Heart left ventricle (tissue), 16 donors: ENCODE measurements around the gene STRADA. TPM values are rescaled to one million over a fixed set of nuclear protein-coding genes. Genes with fewer than 3 reads are reported as not detected.
A peak's percentile ranks its signal among the peaks of the same experiment; 100 is the strongest.

Experiments
- ATAC-seq, 4 donors: fragments of 200-7000 bp; cut with Tn5 transposase; one replicate each; pipeline ENCODE4 v1.9.1; 2020 to 2022; ENCODE audit warnings: moderate library complexity in 4 of 4, mild to moderate bottlenecking in 3 of 4, moderate number of reproducible peaks in 1 of 4
- DNase-seq, 5 donors: peaks; one replicate each; pipeline ENCODE4 v3.0.0-alpha.2; 2020
- H3K27ac ChIP-seq, 12 donors: fragments of 200-600 bp; sonication (generic) in 4 of 12; one replicate each; pipeline versions ENCODE4 v1.5.0 to v1.8.0; 2016 to 2022; ENCODE audit warnings: mild to moderate bottlenecking in 2 of 12
- H3K27me3 ChIP-seq, 9 donors: fragments of 200-600 bp; sonication (generic) in 2 of 9; one replicate each; pipeline versions ENCODE4 v1.5.1 to v1.8.0; 2016 to 2022; ENCODE audit warnings: mild to moderate bottlenecking in 3 of 9
- H3K36me3 ChIP-seq, 9 donors: fragments of 200-600 bp; sonication (generic) in 2 of 9; one replicate each; pipeline versions ENCODE4 v1.5.0 to v1.8.0; 2018 to 2022; ENCODE audit warnings: mild to moderate bottlenecking in 2 of 9
- H3K4me1 ChIP-seq, 12 donors: fragments of 200-600 bp; sonication (generic) in 4 of 12; one replicate each; pipeline versions ENCODE4 v1.5.0 to v1.8.0; 2016 to 2022; ENCODE audit warnings: mild to moderate bottlenecking in 3 of 12
- H3K4me3 ChIP-seq, 12 donors: fragments of 200-600 bp; sonication (generic) in 4 of 12; one replicate each; pipeline versions ENCODE4 v1.5.0 to v1.8.0; 2017 to 2022; ENCODE audit warnings: mild to moderate bottlenecking in 9 of 12, moderate library complexity in 4 of 12
- H3K9me3 ChIP-seq, 12 donors: fragments of 200-600 bp; sonication (generic) in 4 of 12; one replicate each; pipeline versions ENCODE4 v1.5.0 to v1.8.0; 2016 to 2022; ENCODE audit warnings: mild to moderate bottlenecking in 1 of 12
- POLR2A ChIP-seq, 2 donors: fragments of 450-650 bp; IDR thresholded peaks; one replicate each; pipeline ENCODE4 v1.6.1; 2017; ENCODE audit warnings: antibody characterized with exemption in 2 of 2, mild to moderate bottlenecking in 2 of 2, moderate library complexity in 2 of 2
- WGBS, 4 donors: extraction: QIAGEN DNeasy Blood & Tissue Kit in 2 of 4; methylation state at CpG; one replicate each; pipeline versions ENCODE4 v1.1.5 to v1.1.7; 2013 to 2018; 5-methylcytosine and 5-hydroxymethylcytosine counted together
- intact Hi-C, 10 donors: fragments of 100-400 bp; cut with DNase I; formaldehyde crosslinking; loops; one replicate each; pipeline versions ENCODE4 v1.11.1 to v1.14.2; 2022
- polyA plus RNA-seq, 2 donors: library from polyadenylated mRNA; stranded (reverse); fragments of 200-250 nt; gene quantifications; one replicate each; pipeline ENCODE4 v1.2.3, GENCODE V29; 2013
- total RNA-seq, 9 donors: library from RNA; depleted of rRNA in 2 of 9; stranded (reverse); fragments of >200 nt in 2 of 9; fragmentation: NEBNext Ultra II Directional in 3 of 9; extraction: Animal tissue kit (Norgen Biotek cat#: 25700) in 3 of 9; gene quantifications; one replicate each; pipeline versions ENCODE4 v1.1.0 to v1.2.4, GENCODE V29; 2016 to 2023
- TF ChIP-seq, protein P1 (sequence below), 12 donors: fragments of 200-600 bp; sonication (generic) in 4 of 12; IDR thresholded peaks; one replicate each; pipeline versions ENCODE4 v1.5.0 to v1.8.0; 2018 to 2022; ENCODE audit warnings: antibody characterized with exemption in 12 of 12, mild to moderate bottlenecking in 5 of 12
- donor health status: ischemic (EF 13 %, LVEDD 7.1; RV severe dilation, severe dysfunction).
- donor health status: healthy with polysubstance abuse.
- donor health status: DM: no; HTN: yes; CAD: no.
- donor health status: DM: no; HTN: no; CAD: no.
- donor health status: ischemic (EF 25% LVEDD 6.9; RV normal size, moderate dysfunction).
- donor health status: ischemic (EF 25% LVEDD 5.7; RV mildly dilated, moderate dysfunction).
- donor health status: healthy.
- donor health status: DM: yes; HTN: yes; CAD: no.
- donor health status: ischemic (EF 35%, LVEDD 5.7; RV mildly dilated, moderate dysfunction).
- donor health status: nonischemic (EF 11% LVEDD 7.7; RV severe dilation, severe dysfunction).
- donor health status: DM: yes; HTN: yes; CAD: no.
- donor health status: PGD.
- donor health status: ischemic (EF 29% LVEDD 5.4; RV normal size, mild dysfunction).
- donor health status: nonischemic (EF 23%, LVEDD 6.1; RV moderate dilation, normal function).

Gene STRADA
- total and polyA plus RNA-seq, 11 donors: 10.2 to 26.1 (median 15.4) TPM

DNA sequence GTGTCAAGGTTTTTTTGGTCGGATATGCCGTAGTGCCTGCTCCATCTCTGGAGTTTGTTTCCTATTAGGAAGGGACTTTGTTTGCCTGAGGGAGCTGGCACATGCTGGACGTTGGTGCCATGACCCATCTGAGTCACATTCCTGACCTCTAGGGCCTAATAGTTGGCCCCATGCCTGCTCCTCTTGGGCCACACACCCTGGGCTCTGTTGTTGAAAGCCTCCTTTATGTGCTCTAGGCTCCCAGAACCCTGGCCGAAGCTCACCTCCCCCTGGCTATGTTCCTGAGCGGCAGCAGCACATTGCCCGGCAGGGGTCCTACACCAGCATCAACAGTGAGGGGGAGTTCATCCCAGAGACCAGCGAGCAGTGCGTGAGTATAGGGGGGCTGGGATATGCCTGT, 60.1 kb downstream of the STRADA start:
- Histone ChIP-seq H3K27me3 (no peaks in the 10 kb centered on the region), H3K27ac (peak overlapping the region in 1 of 12 donors; percentile 55), H3K4me1 (peaks cover 0 to 50% (median 21%) of the 10 kb centered on the region in 12 donors), H3K36me3 (peaks cover 0 to 97% (median 84%) of the 10 kb centered on the region in 9 donors), H3K9me3 (no peaks in the 10 kb centered on the region), H3K4me3 (no peak overlapping the region)
- 65 to 79% (median 73%) methylated on average over 7 to 8 of the region's 8 CpGs for WGBS, 4 donors
- DNase-seq: peak in 1 of 5 donors; percentile 23
- intact Hi-C loops: loop anchor here in 1 of 10 donors (10.0 kb wide), 1 partner anchor 257 kb away; no protein-coding TSS in a partner anchor
- ATAC-seq: peak in 1 of 4 donors; percentile 37
- TF ChIP-seq, protein P1, sequence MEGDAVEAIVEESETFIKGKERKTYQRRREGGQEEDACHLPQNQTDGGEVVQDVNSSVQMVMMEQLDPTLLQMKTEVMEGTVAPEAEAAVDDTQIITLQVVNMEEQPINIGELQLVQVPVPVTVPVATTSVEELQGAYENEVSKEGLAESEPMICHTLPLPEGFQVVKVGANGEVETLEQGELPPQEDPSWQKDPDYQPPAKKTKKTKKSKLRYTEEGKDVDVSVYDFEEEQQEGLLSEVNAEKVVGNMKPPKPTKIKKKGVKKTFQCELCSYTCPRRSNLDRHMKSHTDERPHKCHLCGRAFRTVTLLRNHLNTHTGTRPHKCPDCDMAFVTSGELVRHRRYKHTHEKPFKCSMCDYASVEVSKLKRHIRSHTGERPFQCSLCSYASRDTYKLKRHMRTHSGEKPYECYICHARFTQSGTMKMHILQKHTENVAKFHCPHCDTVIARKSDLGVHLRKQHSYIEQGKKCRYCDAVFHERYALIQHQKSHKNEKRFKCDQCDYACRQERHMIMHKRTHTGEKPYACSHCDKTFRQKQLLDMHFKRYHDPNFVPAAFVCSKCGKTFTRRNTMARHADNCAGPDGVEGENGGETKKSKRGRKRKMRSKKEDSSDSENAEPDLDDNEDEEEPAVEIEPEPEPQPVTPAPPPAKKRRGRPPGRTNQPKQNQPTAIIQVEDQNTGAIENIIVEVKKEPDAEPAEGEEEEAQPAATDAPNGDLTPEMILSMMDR (IDR thresholded peaks at IDR 0.05): no peak
- no peak for TF ChIP-seq POLR2A (IDR thresholded peaks at IDR 0.05)

DNA sequence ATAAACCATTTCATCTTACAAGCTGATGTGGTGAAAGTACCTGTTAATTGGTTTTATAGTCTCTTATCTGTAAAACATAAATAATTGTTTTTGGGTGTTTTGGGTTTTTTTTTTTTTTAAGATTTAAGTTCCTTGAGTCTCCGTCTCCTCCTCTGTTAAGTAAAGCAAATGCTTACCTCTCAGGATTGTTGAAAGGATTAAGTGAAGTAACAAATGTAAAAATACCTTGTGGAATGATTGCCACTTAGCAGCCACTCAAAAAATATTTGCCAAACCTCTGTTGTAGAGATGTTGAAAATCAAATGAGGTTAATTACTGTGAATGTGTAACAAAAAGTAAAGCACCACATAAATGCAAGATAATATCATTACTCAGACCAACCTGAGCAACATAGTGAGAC, 60.9 kb downstream of the STRADA start:
- WGBS, 4 donors: 74 to 94% (median 90%) methylated on average over 1 of the region's 1 CpG
- intact Hi-C loops: loop anchor here in 1 of 10 donors (10.0 kb wide), 1 partner anchor 256 kb away; no protein-coding TSS in a partner anchor
- ATAC-seq (no peak), DNase-seq (no peak)
- TF ChIP-seq, protein P1 (IDR thresholded peaks at IDR 0.05): no peak
- TF ChIP-seq POLR2A (IDR thresholded peaks at IDR 0.05): no peak
- H3K27me3 ChIP-seq: no peaks in the 10 kb centered on the region
- H3K9me3 ChIP-seq: no peaks in the 10 kb centered on the region
- peaks cover 0 to 59% (median 29%) of the 10 kb centered on the region in 12 donors for H3K4me1 ChIP-seq
- H3K27ac ChIP-seq: peak overlapping the region in 1 of 12 donors; percentile 55
- H3K4me3 ChIP-seq: no peak overlapping the region
- H3K36me3 ChIP-seq: peaks cover 0 to 91% (median 76%) of the 10 kb centered on the region in 9 donors

DNA sequence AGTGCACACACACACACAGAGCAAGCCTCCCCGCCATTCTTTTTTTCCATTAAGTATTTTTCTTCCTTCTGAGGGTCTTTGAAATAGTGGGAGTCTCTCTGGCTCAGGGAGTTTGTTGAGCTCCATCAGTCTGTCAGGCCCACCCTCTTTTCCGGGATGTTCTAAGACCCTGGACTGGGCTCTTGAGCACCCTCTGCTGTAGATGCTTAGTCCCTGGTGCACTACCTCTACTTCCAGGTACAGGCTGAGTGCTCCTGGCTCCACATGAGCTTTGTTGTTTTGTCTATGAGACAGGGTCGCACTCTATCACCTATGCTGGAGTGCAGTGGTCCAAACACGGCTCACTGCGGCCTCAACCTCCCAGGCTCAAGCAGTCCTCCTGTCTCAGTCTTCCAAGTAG, 62.4 kb downstream of the STRADA start:
- TF ChIP-seq, protein P1 (IDR thresholded peaks at IDR 0.05): no peak
- no peak for TF ChIP-seq POLR2A (IDR thresholded peaks at IDR 0.05)
- H3K36me3 ChIP-seq: peaks cover 0 to 77% (median 64%) of the 10 kb centered on the region in 9 donors
- 92 to 98% (median 95%) methylated on average over 5 of the region's 5 CpGs for WGBS, 4 donors

DNA sequence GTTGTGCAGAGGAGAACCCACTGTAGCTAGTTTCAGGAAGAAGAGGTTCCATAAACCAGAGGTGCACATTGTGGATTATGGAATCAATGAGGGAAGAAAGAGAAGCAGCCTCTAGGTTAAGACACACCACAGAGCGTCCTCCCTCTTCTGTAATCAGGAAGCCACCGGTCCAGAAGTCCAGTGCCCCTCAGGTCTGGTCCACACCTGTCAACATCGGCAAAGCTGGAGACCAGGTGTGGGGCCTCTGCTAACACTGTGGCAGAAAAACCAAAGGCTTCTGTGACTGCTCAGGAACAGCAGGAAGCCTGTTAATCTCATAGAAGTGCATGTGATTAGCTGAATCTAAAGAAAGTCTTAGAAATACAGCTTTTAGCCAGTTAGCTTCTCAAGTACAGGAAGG, 65.0 kb downstream of the STRADA start:
- peaks cover 3 to 61% (median 41%) of the 10 kb centered on the region in 12 donors for H3K4me1 ChIP-seq
- WGBS, 4 donors: 44 to 50% (median 47%) methylated on average over 3 of the region's 3 CpGs
- H3K27me3 ChIP-seq: no peaks in the 10 kb centered on the region
- intact Hi-C loops: loop anchor here in 3 of 10 donors (5.0 kb wide), 2 partner anchors 54 to 124 kb away; partner anchors contain the start of genes MAP3K3 (in 2 of the 3) and DCAF7 (in 1 of the 3)
- no peak for ATAC-seq
- H3K9me3 ChIP-seq: no peaks in the 10 kb centered on the region
- H3K27ac ChIP-seq: peak overlapping the region in 10 of 12 donors; percentile 72 to 94 (median 88)
- TF ChIP-seq POLR2A (IDR thresholded peaks at IDR 0.05): no peak
- TF ChIP-seq, protein P1 (IDR thresholded peaks at IDR 0.05): no peak
- peaks cover 0 to 77% (median 58%) of the 10 kb centered on the region in 9 donors for H3K36me3 ChIP-seq
- H3K4me3 ChIP-seq: no peak overlapping the region
- no peak for DNase-seq

More for the DNA sequence above, 62.4 kb downstream of the STRADA start:
- ATAC-seq (no peak), DNase-seq (no peak)
- Histone ChIP-seq H3K9me3 (no peaks in the 10 kb centered on the region), H3K4me1 (peaks cover 3 to 67% (median 39%) of the 10 kb centered on the region in 12 donors), H3K27me3 (no peaks in the 10 kb centered on the region), H3K27ac (no peak overlapping the region), H3K4me3 (no peak overlapping the region)
- intact Hi-C loops: loop anchor here in 4 of 10 donors (1.0 to 5.0 kb wide), 3 partner anchors 16 to 127 kb away; partner anchors contain the start of genes MAP3K3 (in 2 of the 4) and DCAF7 (in 1 of the 4)
